GM20431 (cell line): Measurements from ENCODE around the gene ODF2L.
"Not testable (repeated sequence)": the region's sequence is repeated elsewhere in the genome, so short reads cannot be mapped to it uniquely, and the experiment has no call there.

Source experiments
- in situ Hi-C: fragments of 300-500 bp; cut with MseI, MboI; formaldehyde crosslinking; loops from one replicate; pipeline ENCODE4 v1.15.0; 2020; ENCODE audit warnings: low sequenced_read_pairs; ENCODE audit not compliant: unreplicated experiment

The ODF2L gene

DNA sequence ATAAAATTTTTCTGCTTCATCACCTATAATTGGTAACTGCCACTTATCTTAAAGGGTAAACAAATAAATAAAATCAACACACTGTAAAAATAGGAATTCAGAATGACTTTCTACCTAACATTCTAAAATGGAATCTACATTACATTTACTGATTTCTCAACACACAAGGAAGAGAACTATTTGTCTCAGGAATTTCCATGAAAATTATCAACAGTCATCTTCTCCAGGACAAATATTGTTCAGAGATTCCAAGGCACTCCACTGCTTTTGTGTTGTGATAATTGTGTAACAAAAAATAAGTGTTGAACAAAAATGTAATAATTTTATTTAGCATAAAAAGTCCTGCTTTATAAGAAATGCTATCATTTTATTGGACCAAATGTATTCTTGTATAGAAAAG lies 7.3 kb downstream of the ODF2L start:
- in situ Hi-C loops: no loop called here

DNA sequence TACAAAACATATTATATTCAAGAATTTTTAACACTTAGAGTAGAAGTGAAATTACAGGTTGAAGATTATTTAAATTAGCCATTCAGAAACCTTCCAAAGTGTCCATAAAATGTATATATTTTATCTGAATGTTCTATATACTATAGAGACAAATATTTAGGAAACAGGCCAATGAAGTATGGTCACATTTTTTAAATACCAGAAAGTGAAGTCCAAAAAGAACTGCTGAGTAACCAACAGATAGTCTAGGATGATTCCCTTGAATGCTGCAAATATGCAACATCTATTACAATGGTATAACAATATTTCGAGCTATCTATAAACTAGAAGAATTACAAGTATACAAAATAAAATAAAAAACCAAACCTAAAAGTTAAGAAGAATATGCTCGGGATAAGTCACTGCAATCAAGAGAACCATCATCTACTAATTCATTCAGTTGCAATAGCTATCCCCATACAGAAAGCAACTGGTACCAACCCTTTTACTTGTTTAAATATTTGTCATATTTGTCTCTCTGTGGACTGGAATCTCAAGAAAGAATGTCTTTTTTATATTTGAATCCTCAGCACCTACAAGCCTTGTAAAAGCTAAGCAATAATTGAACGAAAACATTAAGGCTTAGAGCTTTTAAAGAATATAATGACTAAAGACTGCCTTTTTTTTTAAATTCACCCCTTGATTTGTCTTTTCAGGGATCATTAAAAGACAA lies 8.1 kb downstream of the ODF2L start:
- in situ Hi-C loops: no loop called here

DNA sequence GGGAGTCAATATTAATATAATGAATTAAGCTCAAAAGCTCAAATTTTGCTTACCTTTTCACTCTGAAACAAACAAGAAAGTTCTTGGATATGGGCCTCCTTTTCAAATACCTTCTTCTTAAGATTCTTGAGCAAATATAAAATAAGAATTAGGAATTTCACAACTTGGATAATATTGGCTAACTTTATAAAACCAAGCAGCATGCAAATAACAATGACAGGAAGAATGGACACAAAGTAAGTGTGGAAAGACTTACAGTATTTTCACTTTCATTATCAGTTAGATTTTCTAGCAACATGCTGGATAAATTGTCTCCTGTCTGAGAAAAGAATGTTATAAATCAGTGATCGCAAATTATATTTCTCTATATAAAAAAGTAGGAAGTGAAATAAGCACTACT lies 13.2 kb downstream of the ODF2L start:
- in situ Hi-C loops: no loop called here

DNA sequence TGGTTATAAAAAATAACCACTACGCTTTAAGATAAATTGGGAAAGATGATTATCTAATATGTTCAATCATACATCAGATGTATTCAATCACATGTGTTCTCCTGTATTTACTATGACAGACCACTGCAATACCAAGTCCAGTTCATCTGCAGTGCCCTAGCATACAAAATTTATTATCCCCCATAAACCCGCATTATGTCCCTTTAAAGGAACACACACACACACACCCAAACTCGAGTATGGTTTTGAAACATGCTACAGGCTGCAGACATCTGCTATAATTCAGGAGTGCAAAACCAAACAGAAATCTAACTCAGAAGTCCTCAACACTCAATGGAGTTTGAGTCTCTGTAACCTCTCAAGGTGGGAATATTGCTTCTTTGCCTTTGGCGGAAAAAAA lies 14.9 kb downstream of the ODF2L start:
- in situ Hi-C loops: no loop called here

DNA sequence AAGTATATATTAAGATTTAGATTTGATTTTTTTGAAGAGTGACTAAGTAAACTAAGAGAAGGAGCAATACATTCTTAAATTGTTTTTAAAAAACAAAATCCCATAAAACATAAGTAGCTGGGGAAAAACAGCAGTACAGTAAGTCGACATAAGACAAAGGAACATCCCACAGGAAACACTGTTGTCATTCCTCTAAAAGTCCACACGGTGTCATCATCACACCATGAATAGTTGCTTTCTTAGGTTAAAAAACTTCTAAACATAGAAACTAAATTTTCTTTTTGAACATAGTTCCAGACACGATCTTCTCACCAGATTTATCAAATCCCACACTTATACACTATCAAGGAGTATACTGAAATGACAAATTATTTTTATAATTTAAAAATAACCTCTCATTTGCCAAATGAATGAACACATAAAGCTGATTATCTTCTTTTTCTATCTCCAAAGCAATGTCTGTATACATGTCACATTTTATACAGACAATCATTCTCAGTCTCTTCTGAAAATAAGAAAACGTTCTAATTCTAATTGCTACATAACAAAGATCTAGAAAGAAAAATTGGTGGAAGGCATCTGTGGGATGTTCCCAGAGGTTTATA lies 15.8 kb downstream of the ODF2L start:
- in situ Hi-C loops: no loop called here

DNA sequence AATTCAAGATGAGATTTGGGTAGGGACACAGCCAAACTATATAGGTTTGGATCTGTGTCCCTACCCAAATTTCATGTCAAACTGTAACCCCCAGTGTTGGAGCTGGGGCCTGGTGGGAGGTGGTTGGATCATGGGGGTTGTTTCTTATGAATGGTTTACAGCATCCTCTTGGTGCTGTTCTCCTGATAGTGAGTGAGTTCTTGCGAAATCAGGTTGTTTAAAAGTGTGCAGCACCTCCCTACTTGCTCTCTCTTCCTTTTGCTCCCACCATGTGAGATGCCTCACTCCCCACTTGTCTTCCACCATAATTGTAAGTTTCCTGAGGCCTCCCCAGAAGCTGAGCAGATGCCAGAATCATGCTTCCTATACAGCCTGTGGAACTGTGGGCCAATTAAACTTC lies 17.3 kb downstream of the ODF2L start:
- in situ Hi-C loops: no loop called here

DNA sequence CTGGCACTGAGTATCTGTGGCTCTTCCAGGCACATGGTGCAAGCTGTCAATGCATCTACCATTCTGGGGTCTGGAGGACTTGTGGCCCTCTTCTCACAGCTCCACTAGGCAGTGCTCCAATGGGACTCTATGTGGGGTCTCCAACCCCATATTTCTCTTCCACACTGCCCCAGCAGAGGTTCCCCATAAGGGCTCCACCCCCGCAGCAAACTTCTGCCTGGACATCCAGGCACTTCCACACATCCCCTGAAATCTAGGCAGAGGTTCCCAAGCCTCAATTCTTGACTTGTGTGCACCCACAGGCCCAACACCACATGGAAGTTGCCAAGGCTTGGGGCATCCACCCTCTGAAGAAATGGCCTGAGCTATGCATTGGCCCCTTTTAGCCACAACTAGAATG lies 18.8 kb downstream of the ODF2L start:
- in situ Hi-C loops: no loop called here

DNA sequence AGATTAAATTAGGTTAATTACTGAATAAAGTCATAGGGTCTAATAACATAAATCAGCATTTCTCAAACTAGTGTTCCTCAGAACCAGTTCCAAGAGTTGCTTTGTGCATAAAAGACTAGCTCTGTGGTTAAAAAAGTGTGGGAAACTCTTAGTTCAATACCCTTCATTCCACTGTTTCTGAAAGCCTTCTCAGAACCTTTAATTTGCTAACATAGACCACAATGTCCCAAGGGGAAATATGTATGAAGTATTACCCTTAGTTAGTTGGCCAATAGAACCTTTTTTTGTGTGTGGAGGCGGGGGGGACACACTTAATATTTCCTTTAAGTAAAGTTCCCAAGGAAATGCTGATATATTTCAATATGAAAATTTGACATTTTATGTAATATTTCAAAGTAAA lies 20.4 kb downstream of the ODF2L start:
- in situ Hi-C loops: no loop called here

DNA sequence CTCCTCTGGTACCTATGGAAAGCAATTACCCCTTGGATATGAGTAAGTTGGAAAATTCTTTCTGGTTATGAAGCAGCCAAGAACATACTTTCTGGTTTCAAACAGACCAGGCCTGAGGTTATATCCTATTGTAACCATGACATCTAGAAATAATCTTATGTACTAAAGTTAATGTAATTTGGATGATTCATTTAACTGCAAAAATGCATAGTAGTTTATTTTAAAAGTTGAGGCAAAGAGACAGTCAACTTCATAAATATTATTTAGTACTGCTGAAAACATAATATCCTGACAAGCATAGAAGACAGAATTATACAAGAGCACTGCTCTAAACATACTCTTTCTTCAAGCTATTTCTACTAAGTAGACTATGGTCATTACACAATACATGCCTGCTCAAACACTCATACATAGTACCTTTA lies 25.5 kb downstream of the ODF2L start:
- in situ Hi-C loops: no loop called here

DNA sequence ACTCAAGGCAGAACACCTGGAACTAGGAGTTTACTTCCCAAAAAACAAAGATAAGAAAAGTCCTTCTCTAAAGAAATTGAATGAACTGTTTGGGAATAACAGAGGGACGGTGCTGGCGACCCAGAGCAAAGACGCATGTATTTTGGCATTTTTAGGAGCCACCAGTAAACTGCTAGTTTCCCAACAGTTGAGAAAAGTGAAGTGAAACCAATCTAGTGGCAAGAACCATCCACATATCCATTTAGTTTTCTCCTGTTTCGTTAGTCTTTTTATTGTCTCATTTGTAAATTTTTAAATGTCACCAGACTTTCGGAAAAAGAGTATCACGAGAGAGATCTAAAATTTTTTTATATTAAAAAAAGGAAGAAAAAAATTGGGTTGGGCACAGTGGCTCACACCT lies 30.2 kb downstream of the ODF2L start:
- in situ Hi-C loops: no loop called here

DNA sequence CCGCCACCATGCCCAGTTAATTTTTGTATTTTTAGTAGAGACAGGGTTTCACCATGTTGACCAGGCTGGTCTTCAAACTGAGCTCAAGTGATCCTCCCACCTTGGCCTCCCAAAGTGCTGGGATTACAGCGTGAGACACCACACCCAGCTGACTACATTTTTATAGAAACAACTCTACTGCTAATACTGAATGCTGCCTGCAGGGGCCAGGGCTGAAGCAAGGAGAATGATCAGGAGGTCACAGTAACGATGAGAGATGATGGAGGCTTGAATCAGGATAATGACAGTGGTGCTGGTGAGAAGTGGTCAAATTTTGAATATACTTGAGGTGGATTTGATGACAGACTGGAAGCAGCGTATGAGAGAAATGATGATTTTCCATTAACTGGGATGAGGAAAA lies 33.3 kb downstream of the ODF2L start:
- in situ Hi-C loops: no loop called here

DNA sequence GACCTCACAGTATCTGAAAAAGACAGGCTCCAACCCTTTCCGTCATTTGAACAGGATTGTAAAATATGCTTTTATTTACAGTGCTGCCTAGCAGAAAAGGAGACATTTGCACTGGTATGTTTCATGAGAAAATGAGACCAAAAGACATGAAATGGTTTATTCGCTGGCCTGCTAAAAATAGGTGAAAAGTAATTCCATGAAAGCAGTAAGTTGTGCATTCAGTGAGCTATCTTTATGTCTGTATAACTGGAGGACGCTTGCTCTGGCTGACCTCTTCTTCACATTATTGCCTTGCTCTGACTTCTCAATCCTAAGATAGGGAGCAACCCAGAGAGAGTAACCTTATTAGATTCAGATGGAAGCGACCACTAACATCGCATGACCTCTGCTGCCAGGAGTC lies 38.3 kb downstream of the ODF2L start:
- in situ Hi-C loops: no loop called here

DNA sequence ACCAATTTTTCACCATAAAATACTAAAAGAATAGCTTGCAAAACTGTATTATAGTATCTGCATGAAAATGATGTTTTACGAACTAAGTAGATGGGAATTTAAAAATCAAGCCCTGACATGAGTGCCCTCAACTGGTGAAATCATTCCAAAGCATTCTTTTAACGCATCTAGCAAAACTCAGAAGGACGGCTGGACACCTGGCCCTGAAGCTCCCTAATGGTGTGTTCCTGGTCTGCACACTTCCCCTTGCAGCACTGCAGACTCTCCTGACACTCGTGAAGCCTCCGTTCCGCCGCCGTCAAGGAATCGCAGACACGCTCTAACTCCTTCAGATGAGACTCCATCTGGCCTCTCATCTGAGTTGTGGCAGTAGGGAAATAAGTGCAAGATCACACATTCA lies 39.9 kb downstream of the ODF2L start:
- in situ Hi-C loops: no loop called here

DNA sequence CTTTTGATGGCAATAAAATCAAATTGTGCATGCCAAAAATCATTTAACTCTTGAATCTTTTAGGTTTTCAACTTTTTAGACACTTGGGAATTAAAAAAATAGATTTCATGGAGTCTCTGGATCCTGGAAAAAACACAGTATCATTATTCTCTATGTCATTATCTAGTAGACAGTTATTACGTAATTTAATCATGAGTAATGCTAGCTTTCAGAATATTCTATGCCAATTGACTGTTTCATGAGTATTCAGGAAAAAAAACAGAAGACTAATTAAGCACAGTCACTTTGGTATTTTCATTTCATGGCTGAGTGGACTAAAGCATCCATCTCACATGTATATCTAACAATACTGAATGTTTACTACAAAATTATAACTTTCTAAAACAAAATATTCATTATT lies 44.0 kb downstream of the ODF2L start:
- in situ Hi-C loops: no loop called here

DNA sequence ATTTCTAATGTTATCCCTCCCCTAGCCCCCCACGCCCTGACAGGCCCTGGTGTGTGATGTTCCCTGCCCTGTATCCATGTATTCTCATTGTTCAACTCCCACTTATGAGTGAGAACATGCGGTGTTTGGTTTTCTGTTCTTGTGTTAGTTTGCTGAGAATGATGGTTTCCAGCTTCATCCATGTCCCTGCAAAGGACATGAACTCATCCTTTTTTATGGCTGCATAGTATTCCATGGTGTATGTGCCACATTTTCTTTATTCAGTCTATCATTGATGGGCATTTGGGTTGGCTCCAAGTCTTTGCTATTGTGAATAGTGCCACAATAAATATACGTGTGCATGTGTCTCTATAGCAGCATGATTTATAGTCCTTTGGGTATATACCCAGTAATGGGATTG lies 45.9 kb downstream of the ODF2L start:
- in situ Hi-C loops: not testable (repeated sequence)

DNA sequence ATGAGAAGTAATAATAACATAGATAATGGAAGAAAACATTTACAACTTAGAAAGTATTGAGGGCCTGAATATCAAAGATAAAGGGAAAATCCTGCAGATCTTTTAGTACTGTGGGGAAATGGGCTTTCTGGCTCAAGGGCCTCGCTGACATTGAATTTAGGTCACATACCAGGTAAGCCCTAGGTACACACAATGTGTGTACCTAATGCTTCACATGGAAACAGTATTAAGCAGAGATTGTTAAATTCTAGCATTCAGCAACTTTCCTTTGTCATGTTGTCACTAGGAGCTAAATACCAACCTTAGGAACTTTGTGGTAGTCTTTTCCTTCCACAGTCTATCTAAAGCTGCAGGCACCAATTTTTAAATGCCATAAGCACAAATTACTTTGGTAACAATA lies 49.7 kb downstream of the ODF2L start:
- in situ Hi-C loops: no loop called here

DNA sequence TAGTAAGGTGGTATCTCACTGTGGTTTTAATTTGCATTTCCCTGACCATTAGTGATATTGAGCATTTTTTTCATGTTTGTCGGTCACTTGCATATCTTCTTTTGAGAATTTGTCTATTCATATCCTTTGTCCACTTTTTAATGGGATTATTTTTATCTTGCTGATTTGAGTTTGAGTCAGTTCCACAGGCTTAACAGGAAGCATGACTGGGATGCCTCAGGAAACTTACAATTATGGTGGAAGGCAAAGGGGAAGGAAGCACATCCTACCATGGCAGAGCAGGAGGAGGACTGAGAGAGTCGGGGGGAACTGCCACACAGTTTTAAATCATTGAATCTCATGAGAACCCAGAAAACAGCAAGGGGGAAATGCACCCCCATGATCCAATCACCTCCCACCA lies 51.1 kb downstream of the ODF2L start:
- in situ Hi-C loops: no loop called here

DNA sequence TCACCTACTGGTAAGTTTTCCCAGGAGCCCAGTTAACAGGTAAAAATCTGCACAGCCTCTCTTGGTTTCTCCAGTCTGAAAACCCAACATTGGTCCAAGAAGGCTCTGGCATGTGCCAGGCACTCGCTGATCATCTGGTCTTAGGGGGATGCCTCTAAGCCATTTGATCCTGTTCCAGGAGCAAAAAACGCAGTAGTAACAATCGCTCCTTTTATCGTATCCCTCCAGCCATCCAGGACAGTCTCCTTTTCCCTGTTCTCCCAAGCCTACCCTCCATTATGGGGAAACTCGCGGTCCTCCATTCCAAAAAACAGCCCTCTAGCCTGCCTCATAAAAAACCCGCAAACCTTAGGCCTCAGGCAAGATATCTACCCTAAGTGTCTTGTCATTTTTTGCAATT lies 56.2 kb downstream of the ODF2L start:
- in situ Hi-C loops: no loop called here

DNA sequence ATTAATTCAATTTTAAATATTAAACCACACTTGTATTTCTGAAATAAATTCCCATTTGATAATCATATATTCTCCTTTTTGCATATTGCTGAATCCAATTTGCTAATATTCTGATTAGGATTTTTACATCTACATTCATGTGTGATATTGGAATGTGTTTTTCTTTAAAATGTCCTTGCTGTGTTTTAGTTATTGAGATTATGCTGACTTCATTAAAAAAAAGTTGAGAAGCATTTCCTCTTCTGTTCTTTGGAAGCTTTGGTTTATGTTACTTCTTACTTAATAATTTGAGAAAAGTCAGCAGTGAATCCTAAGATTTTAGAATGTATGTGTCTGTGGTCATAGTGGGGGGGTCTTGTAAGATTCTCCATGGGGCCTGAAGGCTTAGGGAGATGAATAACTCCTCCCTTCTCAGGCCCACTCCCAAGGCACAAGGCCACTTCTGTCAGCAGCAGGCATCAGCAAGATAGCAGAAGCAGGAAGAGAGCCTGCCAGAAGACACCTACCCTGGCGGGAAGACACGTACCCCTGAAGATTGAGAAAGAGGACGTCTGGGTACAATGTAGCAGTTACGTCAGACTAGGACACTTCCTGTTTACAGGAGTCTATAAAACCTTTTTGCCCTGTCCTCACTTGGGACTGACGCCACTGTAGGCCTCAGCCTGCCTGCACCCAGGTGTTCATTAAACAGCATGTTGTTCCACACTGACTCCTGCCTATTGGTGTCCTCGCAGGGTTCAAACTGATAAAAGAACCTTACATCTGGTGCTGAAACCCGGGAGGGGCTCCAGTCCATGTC lies 56.9 kb downstream of the ODF2L start:
- in situ Hi-C loops: no loop called here

DNA sequence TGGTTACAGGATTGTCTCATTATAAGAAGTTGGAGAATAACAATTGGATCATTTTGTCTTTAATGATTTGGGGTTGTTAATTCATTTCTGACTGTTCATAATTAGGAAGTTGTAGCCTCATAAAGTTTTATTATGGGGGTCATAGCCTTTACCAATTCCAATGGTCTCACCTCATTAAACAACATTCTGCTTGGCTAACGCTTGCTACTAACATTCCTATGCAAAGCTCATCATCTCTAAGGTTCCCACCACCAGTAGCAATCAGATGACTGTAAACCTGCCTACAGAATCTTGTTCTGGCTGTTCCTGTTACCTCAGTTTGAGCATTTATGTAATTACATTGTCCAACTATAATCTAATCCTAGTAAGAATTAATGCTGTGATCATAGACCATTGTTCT lies 60.2 kb downstream of the ODF2L start:
- in situ Hi-C loops: no loop called here

DNA sequence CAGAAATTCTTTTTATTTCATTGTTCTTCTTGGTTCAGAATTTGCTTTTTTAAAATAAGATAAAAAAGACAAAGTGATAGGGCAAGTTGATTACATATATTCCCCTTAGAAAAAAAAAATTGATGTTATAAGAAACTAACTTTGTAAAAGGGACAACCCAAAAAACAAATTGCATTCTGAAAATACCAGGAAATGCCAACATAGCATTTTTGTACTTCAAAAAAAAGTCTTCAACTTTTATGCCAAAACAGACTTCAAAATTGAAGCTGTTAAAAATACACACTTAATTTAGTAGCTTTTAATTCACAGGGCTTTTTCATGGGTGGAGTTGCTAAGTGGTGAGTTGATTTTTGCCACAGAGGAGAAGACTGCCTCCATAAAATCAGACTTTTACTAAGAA lies 70.9 kb downstream of the ODF2L start:
- in situ Hi-C loops: no loop called here
